ENCODE measurements around the gene TENM4.

TENM4 gene

DNA sequence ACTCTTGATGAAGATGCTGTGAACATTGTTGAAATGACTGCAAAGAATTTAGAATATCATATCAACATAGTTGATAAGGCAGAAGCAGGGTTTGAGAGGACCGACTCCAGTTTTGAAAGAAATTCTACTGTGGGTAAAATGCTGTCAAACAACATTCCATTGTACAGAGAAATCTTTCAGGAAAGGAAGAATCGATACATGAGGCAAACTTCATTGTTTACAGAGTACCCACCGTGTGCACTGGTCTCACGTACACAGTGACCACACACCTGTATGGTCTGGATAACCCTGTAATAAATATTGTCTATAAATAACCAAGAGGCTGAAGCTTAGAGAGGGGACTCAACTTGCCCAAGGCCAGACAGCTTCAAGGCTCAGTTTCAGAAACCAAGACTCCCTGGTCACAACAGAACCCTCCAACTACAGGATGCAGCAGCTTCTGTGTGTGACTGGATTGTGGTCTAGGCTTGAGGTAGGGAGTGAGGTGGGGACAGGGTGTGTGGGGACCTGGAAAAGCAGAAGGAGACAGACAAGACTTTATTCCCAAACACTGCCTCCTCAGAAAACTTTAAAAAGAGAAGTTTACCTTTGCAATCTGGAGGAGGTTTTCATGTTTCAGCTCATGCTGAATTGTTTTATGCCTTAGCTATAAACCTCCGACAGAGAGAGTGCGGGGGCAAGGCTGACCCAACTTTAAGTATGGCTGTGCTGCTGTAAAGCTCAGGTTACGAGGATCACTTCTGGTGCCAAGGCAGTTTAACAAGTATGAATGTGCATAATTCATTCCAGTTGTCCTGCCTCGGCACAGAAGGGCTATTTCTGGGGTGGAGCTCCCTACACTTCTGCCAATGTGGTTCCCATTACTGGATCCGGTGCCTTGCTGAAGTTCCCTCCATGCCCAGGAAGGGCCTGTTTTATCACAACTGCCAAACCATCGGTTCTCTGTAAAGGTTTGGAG is 493.6 kb downstream of the TENM4 start:
- DNase-seq: no peak

DNA sequence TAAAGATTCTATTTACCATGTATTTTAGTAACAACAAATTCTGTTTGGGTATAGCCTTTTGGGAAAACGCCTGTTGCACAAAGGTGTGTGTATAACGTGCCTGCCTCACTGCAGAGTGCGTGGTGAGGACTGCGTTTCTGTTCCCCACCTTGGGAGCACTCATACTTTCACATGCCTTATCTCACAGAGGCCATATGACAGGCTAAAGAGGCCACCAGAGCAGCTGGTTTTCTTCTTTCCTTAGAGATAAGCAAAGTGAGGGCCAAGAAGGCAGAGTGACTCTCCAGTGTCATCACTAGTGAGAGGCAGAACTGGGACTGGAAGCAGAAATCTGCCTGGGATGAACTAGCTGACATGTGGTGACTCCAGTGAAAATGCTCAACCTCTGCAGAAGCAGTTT is 497.0 kb downstream of the TENM4 start:
- DNase-seq: no peak

DNA sequence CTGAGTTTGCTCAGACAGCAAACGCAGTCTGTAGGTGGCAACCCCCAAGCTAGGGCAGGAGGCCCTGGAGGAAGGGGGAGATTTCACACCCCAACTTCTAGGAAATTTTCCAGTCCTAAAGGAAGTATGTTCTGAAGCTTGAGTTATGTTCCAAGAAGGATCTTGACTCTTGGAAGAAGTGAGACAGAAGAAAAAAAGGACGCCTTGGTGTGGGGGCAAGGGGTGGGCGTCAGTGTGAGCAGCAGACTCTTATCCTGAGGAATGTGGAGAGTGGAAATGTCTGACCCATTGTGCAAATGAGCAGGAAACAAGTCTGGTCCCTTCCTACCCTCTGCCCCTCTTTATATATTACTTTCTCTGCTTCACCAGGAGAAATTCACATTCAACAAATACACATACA is 497.7 kb downstream of the TENM4 start:
- no peak for DNase-seq

DNA sequence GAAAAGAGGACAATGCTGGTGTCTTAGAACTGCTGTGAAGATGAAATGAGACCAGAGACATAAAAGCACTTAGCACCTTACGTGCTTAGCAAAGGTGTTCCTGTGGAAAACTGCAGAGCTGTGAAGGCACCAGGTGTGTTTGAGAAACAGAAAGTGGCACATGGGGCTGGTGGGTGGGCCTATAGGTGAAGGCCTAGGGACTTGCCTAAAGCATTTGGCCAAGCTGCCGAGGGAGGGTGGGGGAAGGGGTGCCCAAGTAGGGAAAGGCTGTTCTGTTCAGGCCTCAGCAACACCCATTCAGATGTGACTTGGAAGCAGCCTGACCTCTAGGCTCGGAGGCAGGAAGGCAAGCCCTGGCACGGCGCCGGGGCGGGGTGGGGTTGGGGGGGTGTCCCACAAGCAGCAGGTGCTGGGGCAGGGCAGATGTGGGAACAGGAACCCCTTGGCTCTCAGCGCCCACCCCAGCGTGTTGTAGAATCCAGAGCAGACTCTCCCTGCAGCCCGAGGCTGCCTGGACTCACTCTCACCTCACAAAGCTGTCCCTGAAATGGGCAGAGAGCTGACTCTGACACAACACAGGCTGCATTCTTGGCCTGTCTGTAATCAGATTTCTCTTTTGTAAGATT is 499.5 kb downstream of the TENM4 start:
- no peak for DNase-seq

DNA sequence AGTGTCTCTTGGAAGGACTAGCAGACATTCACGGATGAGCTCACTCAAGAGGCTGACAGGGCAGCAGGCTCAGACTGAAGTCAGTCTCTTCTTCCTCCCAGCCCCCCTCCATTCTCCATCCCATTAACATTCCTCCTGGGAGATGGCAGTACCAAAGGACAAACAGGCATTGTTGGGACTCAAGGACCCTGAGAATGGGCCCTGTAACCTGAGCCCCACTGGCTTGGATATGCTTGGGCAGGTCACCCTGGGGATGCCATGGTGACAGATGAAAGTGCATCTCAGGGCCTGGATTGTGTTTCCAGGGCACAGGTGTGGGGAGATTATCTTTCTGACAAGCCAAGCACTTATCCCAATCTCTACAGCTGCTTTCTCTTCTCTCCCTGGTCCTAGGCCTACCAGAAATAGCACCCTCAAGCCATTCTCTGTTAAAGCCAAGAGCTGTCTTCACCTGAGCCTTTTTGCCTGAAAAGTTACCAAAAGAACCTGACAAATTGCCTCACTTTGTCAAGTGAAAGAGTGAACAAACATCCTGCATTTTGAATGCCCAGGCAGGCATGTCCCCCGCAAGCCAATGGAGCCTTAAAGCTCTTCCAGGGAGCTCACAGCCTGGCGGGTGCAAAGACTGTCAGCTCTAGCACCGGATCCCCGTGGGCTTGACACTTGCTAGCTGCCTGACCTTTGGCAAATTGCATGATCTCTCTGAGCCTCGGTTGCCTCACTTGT is 500.2 kb downstream of the TENM4 start:
- DNase-seq: no peak

DNA sequence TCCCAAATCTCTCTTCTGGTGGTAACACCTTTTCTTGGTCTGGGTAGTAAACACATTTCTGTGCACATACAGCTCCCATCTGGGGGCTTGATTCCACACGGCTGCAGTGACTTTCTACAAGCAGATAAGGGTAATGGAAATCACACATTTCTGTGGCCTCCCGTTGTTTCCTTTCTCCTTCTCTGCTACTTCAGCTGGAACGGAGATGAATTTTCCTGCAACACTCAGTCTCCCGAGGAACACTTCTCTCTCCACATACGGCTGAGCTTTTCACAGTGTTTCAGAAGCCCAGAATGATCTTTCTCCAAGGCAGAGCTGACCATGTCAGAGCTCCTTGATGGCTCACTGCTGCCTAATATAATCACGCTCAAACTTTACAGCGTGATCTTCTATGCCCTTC is 501.9 kb downstream of the TENM4 start:
- no peak for DNase-seq

DNA sequence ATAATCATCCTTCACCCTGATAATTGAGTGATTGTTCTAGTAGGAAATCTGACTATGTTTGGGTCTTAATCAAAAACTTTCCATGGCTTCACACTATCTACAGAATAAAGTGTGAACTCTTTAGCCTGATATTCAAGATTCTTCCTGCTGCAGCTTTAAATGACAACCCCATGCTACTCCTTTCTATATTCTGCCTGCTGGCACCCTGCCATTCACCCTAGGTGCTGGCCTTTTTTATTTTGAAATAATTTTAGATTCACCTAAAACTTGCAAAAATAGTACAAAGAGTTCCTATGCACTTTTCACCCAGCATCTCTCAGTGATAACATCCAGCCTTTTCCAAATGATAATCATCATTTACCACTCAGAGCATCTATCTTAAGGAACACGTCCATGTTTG is 502.8 kb downstream of the TENM4 start:
- DNase-seq: no peak

DNA sequence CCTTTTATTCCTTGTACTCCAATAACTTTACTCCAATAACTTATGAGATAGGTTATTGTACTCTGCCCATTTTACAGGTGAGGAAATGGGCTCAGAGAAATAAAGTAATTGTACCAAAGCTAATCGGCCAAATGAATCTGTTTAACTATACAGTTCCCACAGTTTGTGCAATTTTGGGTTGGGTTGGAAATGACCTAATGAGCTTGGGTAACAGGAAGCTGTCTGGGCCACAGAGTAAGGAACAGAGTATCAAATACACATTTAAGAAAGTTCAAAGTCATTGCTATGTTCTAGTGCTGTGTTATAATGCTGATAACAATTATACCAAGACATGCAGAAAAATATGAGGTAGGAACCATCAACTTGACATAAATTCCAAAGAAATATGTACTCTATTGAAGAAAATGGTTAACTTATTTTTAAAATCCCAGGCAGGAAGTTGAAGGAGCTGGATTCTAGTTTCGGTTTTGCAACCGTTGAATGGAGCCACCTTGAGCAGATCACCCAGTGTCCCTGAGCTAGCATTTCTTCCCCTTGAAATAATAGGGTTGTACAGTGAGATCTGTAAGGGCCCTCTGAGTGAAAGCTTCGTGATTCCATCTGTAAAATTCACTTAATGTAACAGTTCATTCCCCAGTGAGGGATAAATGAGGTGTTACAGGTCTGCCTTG is 505.3 kb downstream of the TENM4 start:
- DNase-seq: no peak

DNA sequence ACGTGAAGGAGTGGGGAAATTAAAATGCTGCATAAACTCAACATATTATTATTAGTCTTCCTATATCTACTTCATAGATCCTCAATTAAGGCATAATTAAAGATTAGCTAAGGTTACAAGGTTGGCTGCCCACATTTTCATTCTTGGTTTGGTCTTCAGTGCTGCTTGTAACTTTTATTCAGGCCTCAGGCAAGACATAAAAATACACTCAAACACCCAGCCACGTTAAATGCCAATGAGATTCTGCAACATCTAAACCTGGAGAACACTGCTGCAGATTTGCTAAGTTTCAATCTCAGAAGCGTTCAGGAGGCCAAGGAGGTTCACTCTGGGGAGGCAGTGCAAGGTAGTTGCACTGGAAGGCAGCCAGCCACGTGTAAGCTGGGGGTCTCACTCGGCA is 507.5 kb downstream of the TENM4 start:
- DNase-seq: no peak

DNA sequence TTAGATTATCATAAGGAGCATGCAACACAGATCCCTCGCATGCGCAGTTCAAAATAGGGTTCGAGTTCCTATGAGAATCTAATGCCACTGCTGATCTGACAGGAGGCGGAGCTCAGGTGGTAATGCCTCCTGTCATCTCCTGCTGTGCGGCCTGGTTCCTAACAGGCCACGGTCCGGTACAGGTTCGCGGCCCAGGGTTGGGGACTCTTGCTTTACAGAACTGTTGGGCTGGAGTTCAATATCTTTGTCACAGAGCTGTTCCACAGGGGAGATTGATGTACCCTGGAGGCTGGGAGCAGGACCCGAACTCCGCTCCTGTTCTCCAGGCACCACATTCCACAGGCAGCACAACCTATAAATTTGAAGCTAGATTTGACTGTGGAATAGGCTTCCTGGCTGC is 508.1 kb downstream of the TENM4 start:
- no peak for DNase-seq

DNA sequence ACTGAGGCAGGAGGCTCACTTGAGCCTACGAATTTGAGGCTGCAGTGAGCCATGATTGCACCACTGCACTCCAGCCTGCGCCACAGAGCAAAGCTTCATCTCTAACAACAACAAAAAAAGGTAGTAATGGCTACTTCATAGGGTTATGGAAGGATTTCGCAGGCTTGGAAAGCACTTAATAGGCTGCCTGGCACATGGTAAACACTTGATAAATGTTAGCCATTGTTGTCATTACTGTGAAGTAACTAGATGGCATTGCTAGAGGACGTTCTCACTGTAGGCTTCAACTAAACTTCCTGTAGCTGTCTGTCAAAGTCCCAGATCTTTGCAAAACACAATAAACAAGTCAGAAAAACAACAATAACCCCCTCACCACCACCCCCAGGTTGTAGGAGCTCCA is 508.9 kb downstream of the TENM4 start:
- no peak for DNase-seq

DNA sequence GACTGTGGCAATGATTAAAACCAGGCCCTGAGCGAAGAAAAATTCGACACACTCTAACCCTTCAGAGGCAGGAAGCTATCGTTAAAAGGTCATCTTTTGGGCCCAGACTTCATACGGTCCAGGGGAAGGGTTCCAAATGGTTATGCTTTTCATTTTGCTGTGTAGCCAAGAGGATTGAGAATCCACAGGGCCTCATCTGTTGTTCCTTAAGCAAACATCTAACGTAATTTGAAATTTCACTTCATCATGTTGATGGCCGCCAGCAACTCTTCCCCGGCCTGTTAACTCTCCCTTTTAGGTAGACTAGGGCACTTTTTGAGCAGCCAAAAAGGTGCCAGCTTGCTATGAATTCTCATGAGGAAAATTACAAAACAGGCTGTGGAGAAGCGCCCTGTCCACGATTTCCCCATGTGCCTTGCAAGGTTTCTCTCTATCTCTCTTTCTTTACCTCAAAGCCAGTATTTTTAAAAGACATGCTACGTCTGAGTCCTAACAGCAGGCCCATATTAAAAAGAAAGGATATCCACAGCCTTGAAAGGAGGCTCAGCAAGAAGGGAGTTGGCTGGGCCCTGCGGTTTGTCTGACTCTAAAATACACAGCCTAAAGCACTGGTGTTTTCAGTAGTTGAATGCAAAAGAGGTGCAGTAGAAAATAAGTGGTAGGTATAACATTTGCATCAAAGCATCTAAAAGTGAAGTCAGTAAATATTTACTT is 509.9 kb downstream of the TENM4 start:
- no peak for DNase-seq

DNA sequence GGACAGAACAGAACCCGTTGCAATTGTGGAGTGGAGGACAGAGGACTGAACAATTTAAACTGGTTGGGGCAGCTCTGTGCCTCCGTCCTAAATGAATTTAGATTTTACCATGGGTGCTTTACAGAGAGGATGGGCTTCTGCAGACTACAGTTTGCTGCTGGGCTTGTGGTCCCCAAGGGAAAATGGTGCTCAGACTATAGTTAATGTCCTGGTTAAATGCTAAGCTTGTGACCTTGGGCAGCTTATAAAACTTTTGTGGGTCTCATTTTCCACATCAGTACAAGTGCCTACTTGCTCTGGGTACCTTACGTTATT is 511.0 kb downstream of the TENM4 start:
- DNase-seq: no peak

DNA sequence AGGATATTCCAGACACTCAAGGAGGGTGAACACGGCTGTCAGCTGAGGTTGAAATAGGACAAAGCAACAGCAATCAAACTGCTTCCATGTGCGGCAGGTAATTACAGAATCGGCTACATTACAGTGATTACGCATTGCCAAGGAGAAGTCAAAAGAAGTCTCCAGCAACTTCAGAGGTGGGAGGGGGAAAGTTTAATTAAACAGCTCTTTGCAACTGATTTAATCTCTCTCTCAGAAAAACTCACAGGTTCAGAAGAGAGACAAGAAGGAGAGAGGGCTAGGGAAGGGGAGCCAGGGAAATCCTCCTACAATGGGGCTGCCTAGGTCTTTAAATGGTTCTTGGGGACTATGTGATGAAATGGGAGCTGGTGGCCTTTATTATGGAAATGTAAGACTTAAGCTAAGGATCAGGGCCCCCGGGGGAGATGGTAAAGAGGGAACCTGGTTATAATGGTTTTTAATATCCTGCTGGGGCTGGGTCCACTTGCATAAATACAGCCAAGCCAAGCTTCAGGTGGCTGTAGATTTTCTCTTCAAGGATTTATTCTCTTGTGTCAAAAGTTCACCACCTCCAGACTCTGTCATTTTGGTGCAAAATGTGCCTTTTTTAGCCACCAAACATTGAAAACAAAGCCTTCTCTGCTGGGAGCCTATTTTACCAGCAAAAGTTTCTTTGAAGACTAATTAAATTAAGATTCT is 511.5 kb downstream of the TENM4 start:
- no peak for DNase-seq

DNA sequence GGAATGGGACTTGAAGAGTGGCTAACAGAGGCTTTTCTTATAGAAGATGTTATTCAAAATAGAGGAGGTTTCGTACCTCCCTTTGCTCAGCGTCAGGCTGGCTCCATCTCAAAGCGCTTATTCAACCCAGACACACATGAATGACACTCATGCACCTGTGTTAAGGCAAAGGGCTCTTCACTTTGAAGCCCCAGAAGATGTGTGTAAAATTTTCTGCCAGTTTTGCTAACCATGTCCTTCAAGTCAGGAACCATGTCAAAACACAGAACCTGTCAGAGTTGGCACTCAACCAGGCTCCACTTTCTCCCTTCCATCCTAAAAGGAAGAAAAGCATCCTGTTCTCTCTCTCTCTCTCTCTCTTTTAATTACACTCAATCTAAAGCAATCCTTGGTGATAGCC is 513.3 kb downstream of the TENM4 start:
- DNase-seq: no peak

DNA sequence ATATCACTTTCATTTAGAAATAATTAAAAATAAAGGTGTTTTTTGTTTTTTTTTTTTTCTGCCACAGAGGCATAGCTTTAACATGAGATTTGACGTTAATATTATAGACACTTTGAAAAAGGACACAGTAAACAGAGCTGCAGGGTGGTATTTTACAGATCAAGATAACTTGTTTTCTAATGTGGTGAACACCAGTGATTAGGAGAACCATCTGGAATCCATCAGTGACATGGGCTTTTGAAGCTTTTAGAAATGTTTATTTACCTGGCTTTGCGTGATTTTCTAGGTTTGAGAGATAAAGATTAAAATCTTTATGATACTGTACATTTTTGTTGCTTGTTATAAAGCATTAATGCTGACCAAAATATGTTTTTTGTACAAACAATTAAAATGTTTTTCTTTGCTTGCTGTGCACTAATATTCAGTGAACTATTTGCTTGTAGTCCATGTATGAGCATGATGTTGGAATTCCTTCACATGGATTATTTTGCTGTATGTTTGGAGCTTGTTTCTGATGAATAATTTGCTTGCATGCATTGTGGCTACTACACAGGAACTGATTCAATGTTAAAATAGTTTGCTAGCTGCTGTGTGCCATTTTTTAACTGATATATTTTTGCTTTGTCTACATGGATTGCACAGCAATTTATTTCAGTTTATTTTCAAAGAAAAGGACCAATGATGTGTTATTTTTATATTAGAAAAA is 514.0 kb downstream of the TENM4 start:
- DNase-seq: no peak

DNA sequence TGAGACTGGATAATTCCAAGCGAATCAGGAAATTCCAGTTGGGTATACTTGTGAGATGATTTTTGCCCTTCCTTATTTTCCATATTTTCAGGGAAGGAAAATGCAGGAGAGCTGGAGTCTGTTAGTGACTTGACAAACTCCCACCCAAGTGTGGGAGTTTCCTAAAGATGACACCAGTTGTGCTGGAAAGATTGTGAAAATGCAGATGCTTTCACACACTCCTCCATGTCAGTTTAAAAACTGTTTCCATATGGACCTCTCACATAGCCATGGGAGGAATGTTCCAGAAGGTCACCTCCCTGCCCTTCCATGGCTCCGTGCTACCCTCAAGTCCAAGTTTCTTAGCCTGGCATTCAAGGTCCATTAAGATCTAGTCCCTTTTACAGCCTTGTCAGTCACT is 515.4 kb downstream of the TENM4 start:
- no peak for DNase-seq

DNA sequence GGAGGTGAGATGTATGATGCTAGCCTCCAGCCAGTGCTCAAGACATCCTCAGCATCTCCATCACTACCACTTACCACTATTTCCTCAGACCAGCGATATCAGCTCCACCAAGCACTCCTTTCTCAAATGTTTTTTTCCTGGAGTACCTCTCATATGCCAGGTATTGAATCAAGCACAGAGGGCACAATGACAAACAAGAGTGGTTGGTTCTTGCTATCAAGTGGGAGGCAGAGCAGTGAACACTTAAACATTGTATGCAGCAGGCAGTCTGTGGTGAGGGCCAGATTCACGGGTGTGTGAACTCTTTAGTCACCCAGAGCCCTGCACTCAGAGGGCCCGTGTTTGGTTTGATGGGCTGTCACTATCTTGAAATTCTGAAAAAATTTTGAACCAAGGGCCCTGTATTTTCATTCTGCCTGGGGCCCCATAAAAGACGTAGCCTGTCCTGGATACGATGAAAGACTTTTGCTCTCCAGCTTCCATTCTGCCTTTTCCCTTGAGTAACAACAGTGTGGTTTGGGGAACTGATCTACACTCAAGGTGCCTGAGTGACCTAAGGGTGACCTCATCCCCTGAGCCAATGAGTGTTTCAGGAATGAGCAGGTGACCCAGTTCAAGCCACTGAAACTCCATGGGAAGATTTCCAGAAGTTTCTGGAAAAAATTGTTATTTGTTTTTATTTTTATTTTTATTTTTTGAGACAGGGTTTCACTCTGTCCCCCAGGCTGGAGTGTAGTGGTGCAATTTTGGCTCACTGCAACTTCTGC is 517.8 kb downstream of the TENM4 start:
- no peak for DNase-seq

DNA sequence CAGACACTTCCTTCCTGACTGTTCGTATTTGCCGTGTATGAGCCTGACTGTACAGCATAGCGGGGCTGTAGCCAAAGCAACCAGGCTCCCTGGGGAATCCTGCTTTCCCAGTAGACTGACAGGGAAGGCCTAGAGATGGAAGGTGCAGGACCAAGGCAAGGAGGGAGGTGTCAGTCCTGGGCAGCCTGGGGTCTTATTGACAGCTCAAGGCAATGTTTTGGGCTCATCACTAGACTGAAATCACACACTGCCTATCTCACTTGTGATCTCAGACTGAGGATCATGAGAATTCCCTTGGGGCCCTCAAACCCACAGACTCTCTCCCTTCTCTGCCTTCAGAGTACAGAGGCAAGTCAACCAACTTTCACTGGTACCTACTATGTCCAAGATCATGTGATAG is 519.3 kb downstream of the TENM4 start:
- no peak for DNase-seq

DNA sequence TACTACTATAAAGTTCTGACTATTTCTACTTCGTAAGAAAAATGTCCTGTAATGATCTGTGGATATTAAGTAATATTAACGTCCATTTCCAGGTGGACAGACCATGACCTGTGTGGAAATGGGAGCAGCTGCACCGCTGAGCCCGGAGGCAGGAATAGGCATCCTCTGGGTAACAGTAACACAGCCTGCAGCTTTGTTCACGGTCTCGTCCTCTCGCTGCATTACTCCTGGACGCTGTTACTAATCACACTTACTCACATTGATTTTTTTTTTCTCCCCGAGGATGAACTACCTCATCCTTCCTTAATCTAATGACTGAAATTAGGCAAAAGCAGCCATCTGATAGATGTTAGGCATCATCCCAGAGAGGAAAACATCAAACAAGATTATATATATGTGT is 520.5 kb downstream of the TENM4 start:
- DNase-seq: no peak

DNA sequence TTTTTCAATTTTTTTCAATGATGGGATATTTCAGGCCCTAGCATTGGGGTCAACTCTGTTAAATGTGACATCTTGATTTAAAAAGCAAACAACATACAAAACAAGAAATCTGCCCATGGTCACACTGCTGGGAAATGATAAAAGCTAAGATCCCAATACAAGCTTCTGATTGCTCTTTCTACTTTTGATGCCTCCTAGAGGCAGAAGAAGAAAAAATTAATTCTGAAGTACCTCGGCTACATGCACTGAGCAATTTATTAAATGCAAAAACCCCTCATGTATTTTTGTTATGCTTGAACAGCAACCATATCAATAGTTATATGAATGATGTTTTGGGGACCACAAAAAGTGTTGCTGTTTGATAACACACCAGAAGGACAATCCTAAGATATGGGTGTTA is 524.1 kb downstream of the TENM4 start:
- DNase-seq: no peak

Measured in activated CD4-positive, alpha-beta T cell treated with anti-CD3 and anti-CD28 coated beads, Interleukin-2, amount 50 U/mL, for 4 hours (primary cell).